Bronchial epithelial cell (primary cell): Measurements from ENCODE around the gene OSBP2. TPM values are rescaled to one million over a fixed set of nuclear protein-coding genes. Genes with fewer than 3 reads are reported as not detected.

Experiments
- DNase-seq: peaks from one replicate; pipeline ENCODE4 v3.0.0-alpha.2; 2010; ENCODE audit warnings: low read depth
- FAIRE-seq: peaks from 2 replicates; lab custom pipeline; 2011; peaks lifted over from hg19 to GRCh38; lab: Jason Lieb, UNC
- H3K27me3 ChIP-seq: 2 replicates; pipeline ENCODE4 v1.5.1; 2011; ENCODE audit warnings: low read length; ENCODE audit not compliant: control insufficient read depth, insufficient read depth
- H3K36me3 ChIP-seq: 2 replicates; pipeline ENCODE4 v1.5.1; 2011; ENCODE audit warnings: low read length; ENCODE audit not compliant: control insufficient read depth, insufficient read depth
- H3K4me3 ChIP-seq: 2 replicates; pipeline ENCODE4 v1.5.1; 2011; ENCODE audit warnings: mild to moderate bottlenecking, low read depth, low read length, control low read depth
- total RNA-seq: library from RNA; depleted of rRNA; stranded (reverse); fragments of >200 nt; gene quantifications from 2 replicates; pipeline ENCODE4 v1.2.1, GENCODE V29; 2014
- TF ChIP-seq, protein P1 (sequence below): IDR thresholded peaks from 2 replicates; pipeline ENCODE4 v1.5.1; 2011; ENCODE audit warnings: mild to moderate bottlenecking, moderate library complexity, low read length, control low read depth, inconsistent platforms; ENCODE audit not compliant: insufficient read depth, severe bottlenecking

The OSBP2 gene
- total RNA-seq, 1 donor from 2014 or later, result 23.4 TPM

DNA sequence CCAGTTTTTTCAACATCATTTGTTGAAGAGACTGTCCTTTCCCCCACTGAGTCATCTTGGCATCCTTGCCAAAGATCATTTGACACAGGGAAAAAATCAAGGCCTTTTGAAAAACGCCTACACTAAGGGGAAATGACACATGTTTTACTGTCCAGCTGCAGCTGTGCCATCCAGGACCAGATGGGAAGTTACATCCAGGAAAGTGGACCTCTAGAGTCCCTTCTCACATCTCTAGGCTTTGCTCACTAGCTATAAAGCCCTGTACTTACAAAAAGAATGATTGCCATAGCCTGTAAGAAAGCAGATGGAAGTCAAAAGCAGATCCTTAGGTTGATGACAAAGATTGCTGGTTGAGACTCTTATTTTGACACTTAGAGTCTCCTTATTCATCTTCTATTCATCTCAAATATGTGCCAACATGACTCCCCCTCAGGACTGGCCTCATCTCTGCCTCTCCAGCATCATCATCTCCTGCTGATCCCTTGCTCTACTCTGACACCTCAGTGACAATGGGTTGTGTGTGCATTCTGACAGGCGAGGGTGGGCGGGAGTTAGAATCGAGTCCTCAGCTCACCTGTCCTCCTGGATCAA lies 22.8 kb downstream of the OSBP2 start:
- DNase-seq (peak; percentile 76), FAIRE-seq (no peak)
- TF ChIP-seq, protein P1, sequence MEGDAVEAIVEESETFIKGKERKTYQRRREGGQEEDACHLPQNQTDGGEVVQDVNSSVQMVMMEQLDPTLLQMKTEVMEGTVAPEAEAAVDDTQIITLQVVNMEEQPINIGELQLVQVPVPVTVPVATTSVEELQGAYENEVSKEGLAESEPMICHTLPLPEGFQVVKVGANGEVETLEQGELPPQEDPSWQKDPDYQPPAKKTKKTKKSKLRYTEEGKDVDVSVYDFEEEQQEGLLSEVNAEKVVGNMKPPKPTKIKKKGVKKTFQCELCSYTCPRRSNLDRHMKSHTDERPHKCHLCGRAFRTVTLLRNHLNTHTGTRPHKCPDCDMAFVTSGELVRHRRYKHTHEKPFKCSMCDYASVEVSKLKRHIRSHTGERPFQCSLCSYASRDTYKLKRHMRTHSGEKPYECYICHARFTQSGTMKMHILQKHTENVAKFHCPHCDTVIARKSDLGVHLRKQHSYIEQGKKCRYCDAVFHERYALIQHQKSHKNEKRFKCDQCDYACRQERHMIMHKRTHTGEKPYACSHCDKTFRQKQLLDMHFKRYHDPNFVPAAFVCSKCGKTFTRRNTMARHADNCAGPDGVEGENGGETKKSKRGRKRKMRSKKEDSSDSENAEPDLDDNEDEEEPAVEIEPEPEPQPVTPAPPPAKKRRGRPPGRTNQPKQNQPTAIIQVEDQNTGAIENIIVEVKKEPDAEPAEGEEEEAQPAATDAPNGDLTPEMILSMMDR, result no peak
- H3K4me3 ChIP-seq, result no peak overlapping the region
- no peaks in the 10 kb centered on the region for H3K27me3 ChIP-seq
- H3K36me3 ChIP-seq, result no peaks in the 10 kb centered on the region

DNA sequence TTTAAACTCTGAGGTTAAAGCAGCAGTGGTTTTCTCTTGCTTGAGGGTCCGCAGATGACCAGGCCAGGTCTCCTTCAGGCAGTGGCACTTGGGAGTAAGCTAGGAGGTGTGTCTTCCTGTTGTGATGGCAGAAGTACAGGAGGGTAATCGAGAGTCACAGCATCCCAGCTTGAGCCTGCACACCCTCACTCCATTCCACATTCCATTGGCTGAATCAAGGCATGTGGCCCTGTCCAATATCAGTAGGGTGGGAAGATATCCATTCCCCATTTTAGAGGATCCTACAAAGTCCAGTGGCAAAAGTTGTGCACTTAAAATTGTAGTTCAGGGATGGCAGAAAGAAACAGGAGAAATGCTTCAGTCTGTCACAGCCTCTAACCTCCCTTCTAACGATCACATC lies 23.3 kb downstream of the OSBP2 start:
- no peak for DNase-seq
- Histone ChIP-seq H3K4me3 (no peak overlapping the region), H3K36me3 (no peaks in the 10 kb centered on the region), H3K27me3 (no peaks in the 10 kb centered on the region)
- peak; percentile 66 for FAIRE-seq
- TF ChIP-seq, protein P1, result no peak

GRCh38 chr22:30718491-30718890 lies 23.8 kb downstream of the OSBP2 start:
- TF ChIP-seq, protein P1, result no peak
- no peaks in the 10 kb centered on the region for H3K27me3 ChIP-seq
- DNase-seq (no peak), FAIRE-seq (no peak)
- no peak overlapping the region for H3K4me3 ChIP-seq
- H3K36me3 ChIP-seq, result no peaks in the 10 kb centered on the region

GRCh38 chr22:30718938-30719337 lies 24.3 kb downstream of the OSBP2 start:
- DNase-seq, result no peak
- TF ChIP-seq, protein P1, result no peak

GRCh38 chr22:30720263-30720837 lies 25.7 kb downstream of the OSBP2 start:
- DNase-seq (no peak), FAIRE-seq (peak; percentile 23)
- Histone ChIP-seq H3K27me3 (no peaks in the 10 kb centered on the region), H3K36me3 (no peaks in the 10 kb centered on the region), H3K4me3 (no peak overlapping the region)
- TF ChIP-seq, protein P1, result no peak

More at GRCh38 chr22:30718938-30719337, 24.3 kb downstream of the OSBP2 start:
- Histone ChIP-seq H3K4me3 (no peak overlapping the region), H3K36me3 (no peaks in the 10 kb centered on the region), H3K27me3 (no peaks in the 10 kb centered on the region)
- FAIRE-seq, result no peak
